Measurements from ENCODE around the gene DNAJC1. TPM values are rescaled to one million over a fixed set of nuclear protein-coding genes. Genes with fewer than 3 reads are reported as not detected.

DNAJC1 gene
- total RNA-seq, 3 donors from 2014 or later: 26.3 to 31.5 (median 30.3) TPM

DNA sequence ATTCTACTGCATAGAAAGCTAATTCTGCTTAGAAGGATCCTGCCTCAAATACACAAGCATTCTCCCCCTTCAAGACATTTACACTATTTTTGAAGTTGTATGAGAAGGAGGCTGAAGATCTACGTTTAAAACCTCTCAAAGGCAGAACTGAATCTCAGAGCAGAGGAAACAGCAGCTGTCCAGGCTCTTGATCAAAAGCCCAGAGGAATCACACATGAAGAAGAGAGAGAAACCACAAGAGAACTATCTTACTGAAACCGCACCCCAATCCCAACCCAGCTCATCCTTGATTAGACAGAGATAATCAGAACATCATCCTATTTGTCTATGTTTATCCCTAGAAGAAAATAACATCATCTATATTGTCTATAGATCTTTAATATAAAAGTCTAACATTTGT lies 2.2 kb upstream of the DNAJC1 start:
- ATAC-seq (no peak), DNase-seq (no peak)
- Histone ChIP-seq H3K4me3 (no peak overlapping the region), H3K9me3 (no peaks in the 10 kb centered on the region), H3K36me3 (ENCODE audit: low read depth) (no peaks in the 10 kb centered on the region), H3K4me1 (ENCODE audit: low read depth) (peaks cover 4% of the 10 kb centered on the region)
- intact Hi-C loops (cut with DNase I, micrococcal nuclease): no loop called here
- TF ChIP-seq, protein P1, sequence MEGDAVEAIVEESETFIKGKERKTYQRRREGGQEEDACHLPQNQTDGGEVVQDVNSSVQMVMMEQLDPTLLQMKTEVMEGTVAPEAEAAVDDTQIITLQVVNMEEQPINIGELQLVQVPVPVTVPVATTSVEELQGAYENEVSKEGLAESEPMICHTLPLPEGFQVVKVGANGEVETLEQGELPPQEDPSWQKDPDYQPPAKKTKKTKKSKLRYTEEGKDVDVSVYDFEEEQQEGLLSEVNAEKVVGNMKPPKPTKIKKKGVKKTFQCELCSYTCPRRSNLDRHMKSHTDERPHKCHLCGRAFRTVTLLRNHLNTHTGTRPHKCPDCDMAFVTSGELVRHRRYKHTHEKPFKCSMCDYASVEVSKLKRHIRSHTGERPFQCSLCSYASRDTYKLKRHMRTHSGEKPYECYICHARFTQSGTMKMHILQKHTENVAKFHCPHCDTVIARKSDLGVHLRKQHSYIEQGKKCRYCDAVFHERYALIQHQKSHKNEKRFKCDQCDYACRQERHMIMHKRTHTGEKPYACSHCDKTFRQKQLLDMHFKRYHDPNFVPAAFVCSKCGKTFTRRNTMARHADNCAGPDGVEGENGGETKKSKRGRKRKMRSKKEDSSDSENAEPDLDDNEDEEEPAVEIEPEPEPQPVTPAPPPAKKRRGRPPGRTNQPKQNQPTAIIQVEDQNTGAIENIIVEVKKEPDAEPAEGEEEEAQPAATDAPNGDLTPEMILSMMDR (IDR thresholded peaks at IDR 0.05): no peak

DNA sequence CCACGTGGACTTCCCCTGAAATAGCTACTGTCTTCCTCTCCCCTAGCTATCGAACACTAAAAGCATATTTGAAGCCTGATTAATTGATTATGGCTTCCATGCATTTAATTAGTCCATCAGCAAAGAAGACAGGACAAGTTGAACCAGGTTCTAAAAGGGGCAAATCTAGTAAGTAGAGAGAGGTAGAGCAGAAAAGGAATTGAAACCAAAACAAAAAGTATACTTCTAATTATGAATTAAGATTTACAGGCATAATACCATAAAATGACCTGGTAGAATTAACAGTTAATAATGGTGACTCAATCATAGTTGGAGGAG lies 393 bp upstream of the DNAJC1 start:
- intact Hi-C loops (cut with DNase I, micrococcal nuclease): no loop called here
- no peaks in the 10 kb centered on the region for H3K9me3 ChIP-seq
- DNase-seq: no peak

DNA sequence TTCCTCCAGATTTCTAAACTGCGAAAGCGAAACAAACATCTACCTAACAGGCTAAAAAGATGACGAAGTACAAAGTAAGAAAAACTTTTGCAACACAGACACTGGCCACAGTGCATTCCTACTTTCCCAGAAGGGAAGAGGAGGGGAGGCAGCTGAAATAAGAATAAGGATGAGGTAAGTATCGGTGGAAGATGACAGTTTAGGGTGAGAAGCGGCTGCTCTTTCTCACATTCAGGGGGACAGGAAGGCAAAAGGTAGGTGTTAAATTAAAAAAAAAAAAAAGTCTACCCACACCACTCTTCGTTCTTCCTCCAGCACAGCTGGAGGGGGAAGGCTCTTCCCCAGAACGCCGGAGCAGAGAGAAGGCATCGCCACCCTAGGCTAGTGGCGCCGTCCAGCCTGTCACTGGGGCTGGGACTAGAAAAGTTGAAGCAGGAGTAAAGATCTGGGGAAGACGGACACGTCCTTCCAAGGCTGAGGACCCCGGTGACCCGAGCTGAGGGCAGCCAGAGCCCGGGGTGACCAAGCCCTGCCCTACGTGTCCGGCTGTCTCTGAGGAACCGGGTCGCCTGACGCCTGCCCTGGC lies 846 bp downstream of the DNAJC1 start:
- DNase-seq (peak in 1 of 3 donors; percentile 24), ATAC-seq (peak; percentile 44)
- no peaks in the 10 kb centered on the region for H3K36me3 ChIP-seq (ENCODE audit: low read depth)
- H3K4me1 ChIP-seq (ENCODE audit: low read depth): peaks cover 4% of the 10 kb centered on the region
- TF ChIP-seq, protein P1 (IDR thresholded peaks at IDR 0.05): no peak
- intact Hi-C loops (cut with DNase I, micrococcal nuclease): no loop called here
- H3K9me3 ChIP-seq: no peaks in the 10 kb centered on the region
- peak overlapping the region; percentile 78 for H3K4me3 ChIP-seq

More for the DNA sequence above, 393 bp upstream of the DNAJC1 start:
- TF ChIP-seq, protein P1 (IDR thresholded peaks at IDR 0.05): no peak
- ATAC-seq: no peak
- Histone ChIP-seq H3K4me3 (peak overlapping the region; percentile 78), H3K36me3 (ENCODE audit: low read depth) (no peaks in the 10 kb centered on the region), H3K4me1 (ENCODE audit: low read depth) (peaks cover 4% of the 10 kb centered on the region)

DNA sequence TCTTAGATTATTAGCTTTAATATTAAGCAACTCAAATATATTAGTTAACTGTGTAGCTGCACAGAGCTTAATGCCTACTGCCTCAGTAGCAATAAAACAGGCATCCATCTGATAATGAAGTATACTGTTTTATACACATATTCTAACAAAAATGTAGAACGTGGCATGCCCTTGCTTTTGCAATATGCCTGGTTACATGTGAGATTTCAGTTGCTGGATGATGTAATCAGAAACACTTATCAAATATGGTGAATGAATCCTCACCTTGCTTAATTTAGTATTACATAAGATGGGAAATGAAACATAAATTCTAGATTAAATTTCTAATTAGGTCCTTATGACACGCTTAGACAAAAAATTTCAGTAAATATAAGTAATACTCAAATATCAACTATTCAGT lies 8.0 kb downstream of the DNAJC1 start:
- Histone ChIP-seq H3K36me3 (ENCODE audit: low read depth) (no peaks in the 10 kb centered on the region), H3K9me3 (no peaks in the 10 kb centered on the region), H3K4me3 (no peak overlapping the region), H3K4me1 (ENCODE audit: low read depth) (no peaks in the 10 kb centered on the region)
- DNase-seq: no peak
- intact Hi-C loops (cut with DNase I, micrococcal nuclease): no loop called here
- no peak for ATAC-seq
- TF ChIP-seq, protein P1 (IDR thresholded peaks at IDR 0.05): no peak

GRCh38 chr10:21993360-21994001 lies 10.0 kb downstream of the DNAJC1 start:
- no peak for DNase-seq
- Histone ChIP-seq H3K4me1 (ENCODE audit: low read depth) (no peaks in the 10 kb centered on the region), H3K9me3 (no peaks in the 10 kb centered on the region), H3K36me3 (ENCODE audit: low read depth) (no peaks in the 10 kb centered on the region), H3K4me3 (no peak overlapping the region)
- TF ChIP-seq, protein P1 (IDR thresholded peaks at IDR 0.05): no peak
- ATAC-seq: peak; percentile 33
- intact Hi-C loops (cut with DNase I, micrococcal nuclease): no loop called here

All from mucosa of descending colon (tissue), 3 donors.